RWPE1 (cell line): ENCODE data around the gene PPME1.
A peak's percentile ranks its signal among the peaks of the same experiment; 100 is the strongest.

Experiments
- CTCF ChIA-PET: fragments of 350-600 bp; sonication (Branson Sonifier 250); formaldehyde crosslinking; extraction: SDS; loops from one replicate; lab custom pipeline; 2021; lab: Yijun Ruan, JAX
- POLR2A ChIA-PET: fragments of 400-600 bp; formaldehyde crosslinking; extraction: SDS; loops from one replicate; lab custom pipeline; 2020; ENCODE audit warnings: antibody characterized with exemption; ENCODE audit not compliant: low non-redundant PET; lab: Yijun Ruan, JAX
- DNase-seq: peaks from one replicate; pipeline ENCODE4 v3.0.0; 2012; ENCODE audit warnings: low spot score
- H3K27ac ChIP-seq: fragments of 450-650 bp; 2 replicates; pipeline ENCODE4 v1.5.1; 2017
- TF ChIP-seq, protein P1 (sequence below): fragments of 450-650 bp; conservative IDR thresholded peaks from 2 replicates; pipeline ENCODE4 v1.5.1; 2017; ENCODE audit warnings: low read depth, mild to moderate bottlenecking

The PPME1 gene

DNA sequence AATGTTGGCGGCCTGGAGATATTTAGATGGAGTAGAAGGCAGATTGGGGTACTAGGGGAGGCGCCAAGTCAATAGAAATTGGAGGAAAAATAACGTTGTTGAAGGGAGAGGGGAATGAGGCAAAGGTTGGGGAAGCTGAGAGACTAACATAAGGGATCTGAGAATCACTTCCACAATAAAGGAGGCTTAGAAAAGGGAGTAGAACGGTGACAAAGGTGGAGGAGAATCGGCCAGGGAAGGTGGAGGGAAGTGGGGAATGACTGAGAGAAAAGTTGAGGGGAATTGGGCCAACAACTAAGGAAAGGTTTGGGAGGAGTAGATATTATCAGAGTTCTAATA lies 510 bp downstream of the PPME1 start:
- ChIA-PET CTCF (no interaction called here), POLR2A (interaction anchor here (0.5 kb wide), 1 partner anchor 153 kb away, joined by 3 read pairs; no protein-coding TSS in a partner anchor)
- TF ChIP-seq, protein P1, sequence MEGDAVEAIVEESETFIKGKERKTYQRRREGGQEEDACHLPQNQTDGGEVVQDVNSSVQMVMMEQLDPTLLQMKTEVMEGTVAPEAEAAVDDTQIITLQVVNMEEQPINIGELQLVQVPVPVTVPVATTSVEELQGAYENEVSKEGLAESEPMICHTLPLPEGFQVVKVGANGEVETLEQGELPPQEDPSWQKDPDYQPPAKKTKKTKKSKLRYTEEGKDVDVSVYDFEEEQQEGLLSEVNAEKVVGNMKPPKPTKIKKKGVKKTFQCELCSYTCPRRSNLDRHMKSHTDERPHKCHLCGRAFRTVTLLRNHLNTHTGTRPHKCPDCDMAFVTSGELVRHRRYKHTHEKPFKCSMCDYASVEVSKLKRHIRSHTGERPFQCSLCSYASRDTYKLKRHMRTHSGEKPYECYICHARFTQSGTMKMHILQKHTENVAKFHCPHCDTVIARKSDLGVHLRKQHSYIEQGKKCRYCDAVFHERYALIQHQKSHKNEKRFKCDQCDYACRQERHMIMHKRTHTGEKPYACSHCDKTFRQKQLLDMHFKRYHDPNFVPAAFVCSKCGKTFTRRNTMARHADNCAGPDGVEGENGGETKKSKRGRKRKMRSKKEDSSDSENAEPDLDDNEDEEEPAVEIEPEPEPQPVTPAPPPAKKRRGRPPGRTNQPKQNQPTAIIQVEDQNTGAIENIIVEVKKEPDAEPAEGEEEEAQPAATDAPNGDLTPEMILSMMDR = no peak
- no peak for DNase-seq
- H3K27ac ChIP-seq = peak overlapping the region; percentile 88

DNA sequence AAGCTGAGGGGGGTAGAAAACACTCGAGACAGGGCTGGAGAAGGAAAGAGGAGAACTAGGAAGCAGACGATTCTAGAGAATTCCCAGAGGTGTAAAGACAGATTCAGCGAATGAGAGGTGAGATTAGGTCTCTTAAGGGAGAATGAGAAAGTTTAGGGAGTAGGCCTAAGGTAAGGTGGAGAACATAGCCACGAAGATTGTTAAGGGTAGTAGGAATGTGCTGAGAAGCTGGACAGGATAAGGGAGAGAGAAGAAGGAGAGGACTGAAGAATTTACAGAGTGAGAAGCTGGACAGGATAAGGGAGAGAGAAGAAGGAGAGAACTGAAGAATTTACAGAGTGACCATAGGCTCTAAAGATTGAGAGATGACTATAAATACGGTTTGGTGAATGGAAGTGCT lies 908 bp downstream of the PPME1 start:
- TF ChIP-seq, protein P1 = no peak
- ChIA-PET CTCF (no interaction called here), POLR2A (interaction anchor here (0.5 kb wide), 1 partner anchor 1102 kb away, joined by 5 read pairs; no protein-coding TSS in a partner anchor)
- no peak for DNase-seq
- H3K27ac ChIP-seq = no peak overlapping the region

DNA sequence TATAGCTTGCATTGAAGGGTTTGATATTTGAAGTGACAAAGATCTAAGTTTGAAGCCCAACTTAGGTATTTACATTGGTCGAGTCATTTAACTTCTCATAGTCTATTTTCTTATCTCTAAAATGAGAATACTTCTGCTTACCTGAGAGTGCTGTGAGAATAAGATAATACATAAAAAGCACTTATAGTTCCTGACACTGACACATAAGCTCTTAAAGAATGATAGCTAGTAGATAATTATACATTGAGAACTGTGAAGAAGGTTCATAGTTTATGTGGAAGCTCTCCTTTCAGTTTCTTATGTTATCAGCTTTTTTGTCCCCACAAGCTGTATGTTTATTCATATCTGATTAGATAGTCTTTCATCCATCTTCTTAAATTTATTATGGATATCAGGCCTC lies 4.8 kb downstream of the PPME1 start:
- no peak for DNase-seq
- no peak overlapping the region for H3K27ac ChIP-seq
- TF ChIP-seq, protein P1 = no peak
- POLR2A ChIA-PET = no interaction called here
- CTCF ChIA-PET = no interaction called here

DNA sequence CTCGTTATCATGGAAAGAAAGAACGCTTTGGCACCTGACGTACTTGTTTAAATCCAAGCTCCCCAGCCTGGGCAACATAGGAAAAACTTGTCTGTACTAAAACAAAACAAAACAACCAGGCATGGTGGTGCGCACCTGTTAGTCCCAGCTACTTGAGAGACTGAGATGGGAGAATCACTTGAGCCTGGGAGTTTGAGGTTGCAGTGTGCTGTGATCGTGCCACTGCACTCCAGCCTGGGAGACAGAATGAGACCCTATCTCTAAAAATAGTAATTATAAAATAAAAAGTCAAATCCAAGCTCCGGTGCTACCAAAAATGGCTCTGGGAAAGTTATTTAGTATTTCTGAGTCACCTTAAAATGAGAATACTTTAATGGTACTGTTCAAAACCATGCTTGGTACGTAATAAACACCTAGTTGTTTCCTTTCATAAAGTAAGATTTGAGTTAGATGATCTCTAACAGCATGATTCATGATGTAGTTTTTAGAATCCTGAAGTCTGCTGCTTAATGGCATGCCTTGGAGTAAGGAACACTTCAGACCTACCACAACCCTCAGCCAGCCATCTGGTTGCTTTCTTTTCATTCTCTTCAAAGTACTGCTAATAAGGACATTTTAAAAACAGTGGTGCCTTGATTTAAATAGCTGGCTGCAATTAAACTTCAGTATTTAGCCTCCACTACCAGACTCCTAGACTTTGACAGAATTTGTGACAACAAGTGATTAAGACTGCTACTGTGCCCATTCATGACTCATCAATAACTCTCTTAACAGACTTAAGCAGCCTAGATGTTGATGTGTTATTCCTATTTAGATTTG lies 8.4 kb downstream of the PPME1 start:
- no peak overlapping the region for H3K27ac ChIP-seq
- DNase-seq = no peak
- POLR2A ChIA-PET = no interaction called here
- TF ChIP-seq, protein P1 = no peak
- CTCF ChIA-PET = interaction anchor here (0.7 kb wide), 1 partner anchor 177 kb away, joined by 3 read pairs; no protein-coding TSS in a partner anchor

DNA sequence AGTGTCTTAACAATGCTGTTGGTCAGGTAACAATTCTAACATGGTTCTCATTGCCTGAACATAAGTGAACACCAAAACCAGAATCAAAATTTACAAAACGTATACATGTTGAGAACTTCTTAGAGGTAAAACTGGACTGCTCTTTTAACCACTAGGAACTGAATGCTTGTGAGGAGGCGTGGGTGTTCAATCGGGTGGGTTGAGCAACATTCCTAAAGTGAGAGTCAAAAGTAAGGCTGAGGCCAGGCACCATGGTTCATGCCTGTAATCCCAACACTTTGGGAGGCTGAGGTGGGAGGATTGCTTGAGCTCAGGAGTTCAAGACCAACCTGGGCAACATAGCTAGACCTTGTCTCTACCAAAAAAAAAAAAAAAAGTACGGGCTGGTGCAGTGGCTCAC lies 11.5 kb downstream of the PPME1 start:
- ChIA-PET POLR2A (interaction anchor here (0.7 kb wide), 1 partner anchor 55 kb away, joined by 3 read pairs; no protein-coding TSS in a partner anchor), CTCF (no interaction called here)
- TF ChIP-seq, protein P1 = no peak
- DNase-seq = peak; percentile 11
- no peak overlapping the region for H3K27ac ChIP-seq

DNA sequence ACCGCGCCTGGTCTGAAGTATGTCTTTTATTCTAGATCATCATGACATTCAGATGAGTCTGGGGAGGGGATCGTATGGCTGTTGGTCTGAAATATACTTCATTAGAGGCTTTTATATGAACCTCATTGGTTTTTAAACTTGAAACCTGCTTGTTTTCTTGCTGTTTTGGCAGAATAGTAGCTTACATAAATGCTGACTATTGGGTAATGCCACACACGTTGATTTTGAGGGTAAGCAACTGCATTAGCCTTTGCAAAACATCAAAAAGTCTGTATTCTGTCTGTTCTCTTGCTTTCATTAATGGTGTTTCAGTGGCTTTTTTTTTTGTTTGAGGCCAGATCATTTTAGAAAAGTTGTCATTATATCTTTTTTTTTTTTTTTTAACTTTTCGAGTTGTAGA lies 14.2 kb downstream of the PPME1 start:
- ChIA-PET CTCF (no interaction called here), POLR2A (no interaction called here)
- no peak for DNase-seq
- no peak overlapping the region for H3K27ac ChIP-seq
- TF ChIP-seq, protein P1 = no peak
